Kidney capillary endothelial cell (primary cell): ENCODE results near the gene A3GALT2.
A peak's percentile ranks its signal among the peaks of the same experiment; 100 is the strongest.

Experiments used
- DNase-seq: peaks from one replicate; pipeline ENCODE4 v3.0.0-alpha.2; 2018; ENCODE audit warnings: low spot score

Gene A3GALT2

GRCh38 chr1:33350611-33351280 is 29.8 kb upstream of the A3GALT2 start:
- DNase-seq, result no peak

GRCh38 chr1:33349778-33350610 is 29.1 kb upstream of the A3GALT2 start:
- peak; percentile 85 for DNase-seq

- DNase-seq, result no peak
Observed at GRCh38 chr1:33349081-33349759, 28.3 kb upstream of the A3GALT2 start.

- DNase-seq, result no peak
Observed at GRCh38 chr1:33348676-33349080, 27.8 kb upstream of the A3GALT2 start.

GRCh38 chr1:33348194-33348593 is 27.3 kb upstream of the A3GALT2 start:
- no peak for DNase-seq

- no peak for DNase-seq
Observed at GRCh38 chr1:33347650-33347992, 26.7 kb upstream of the A3GALT2 start.

GRCh38 chr1:33346927-33347649 is 26.2 kb upstream of the A3GALT2 start:
- DNase-seq, result peak; percentile 99

GRCh38 chr1:33346533-33346926 is 25.6 kb upstream of the A3GALT2 start:
- no peak for DNase-seq

- no peak for DNase-seq
Observed at GRCh38 chr1:33344896-33345560, 24.1 kb upstream of the A3GALT2 start.

- no peak for DNase-seq
Observed at GRCh38 chr1:33343539-33343938, 22.6 kb upstream of the A3GALT2 start.

- DNase-seq, result peak; percentile 80
Observed at GRCh38 chr1:33342041-33342723, 21.3 kb upstream of the A3GALT2 start.

- no peak for DNase-seq
Observed at GRCh38 chr1:33341190-33341589, 20.3 kb upstream of the A3GALT2 start.

- DNase-seq, result no peak
Observed at GRCh38 chr1:33339413-33339812, 18.5 kb upstream of the A3GALT2 start.

GRCh38 chr1:33338440-33339211 is 17.7 kb upstream of the A3GALT2 start:
- DNase-seq, result no peak

- no peak for DNase-seq
Observed at GRCh38 chr1:33338048-33338439, 17.1 kb upstream of the A3GALT2 start.

- DNase-seq, result no peak
Observed at GRCh38 chr1:33337441-33337840, 16.5 kb upstream of the A3GALT2 start.

GRCh38 chr1:33336580-33336979 is 15.7 kb upstream of the A3GALT2 start:
- DNase-seq, result no peak

- no peak for DNase-seq
Observed at GRCh38 chr1:33335020-33335419, 14.1 kb upstream of the A3GALT2 start.

- no peak for DNase-seq
Observed at GRCh38 chr1:33334081-33334552, 13.2 kb upstream of the A3GALT2 start.

- DNase-seq, result no peak
Observed at GRCh38 chr1:33332881-33333280, 12.0 kb upstream of the A3GALT2 start.
